HG03108 (cell line): Measurements from ENCODE around the gene VGLL3.
"Not testable (repeated sequence)": the region's sequence is repeated elsewhere in the genome, so short reads cannot be mapped to it uniquely, and the experiment has no call there.

Experiments used
- ATAC-seq: cut with Tn5 transposase; IDR thresholded peaks from one replicate; pipeline ENCODE4 v1.9.1; 2021; ENCODE audit warnings: moderate library complexity; ENCODE audit not compliant: unreplicated experiment

The VGLL3 gene, protein sequence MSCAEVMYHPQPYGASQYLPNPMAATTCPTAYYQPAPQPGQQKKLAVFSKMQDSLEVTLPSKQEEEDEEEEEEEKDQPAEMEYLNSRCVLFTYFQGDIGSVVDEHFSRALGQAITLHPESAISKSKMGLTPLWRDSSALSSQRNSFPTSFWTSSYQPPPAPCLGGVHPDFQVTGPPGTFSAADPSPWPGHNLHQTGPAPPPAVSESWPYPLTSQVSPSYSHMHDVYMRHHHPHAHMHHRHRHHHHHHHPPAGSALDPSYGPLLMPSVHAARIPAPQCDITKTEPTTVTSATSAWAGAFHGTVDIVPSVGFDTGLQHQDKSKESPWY

GRCh38 chr3:86990734-86991481 is at the start of gene VGLL3:
TSS of gene VGLL3 (minus strand) at chr3:86991149. CDS start at chr3:86990743, 406 bp downstream.
- ATAC-seq, result no peak

GRCh38 chr3:87037652-87038051 is 46.7 kb upstream of the VGLL3 start:
- ATAC-seq, result no peak

GRCh38 chr3:87036671-87037070 is 45.7 kb upstream of the VGLL3 start:
- ATAC-seq, result no peak

- no peak for ATAC-seq
These were observed 44.4 kb upstream of the VGLL3 start for GRCh38 chr3:87035339-87035738.

DNA sequence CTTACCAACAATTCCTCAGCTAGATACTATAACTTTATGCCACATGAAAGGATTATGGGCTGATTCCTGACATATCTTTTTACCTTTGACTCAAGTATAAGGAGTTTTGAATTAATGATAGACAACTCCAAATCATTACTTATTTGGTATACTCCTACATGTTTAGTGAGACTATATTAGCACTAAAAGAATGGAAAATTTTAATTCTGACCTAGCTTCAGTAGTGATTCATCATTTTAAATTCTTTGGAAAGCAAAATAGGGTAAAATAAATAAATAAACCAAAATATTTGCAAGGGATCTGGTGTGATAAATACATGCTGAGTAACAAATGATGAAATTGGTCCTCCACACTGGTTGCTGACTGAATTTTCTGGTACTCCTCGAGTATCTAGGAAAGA is 42.3 kb upstream of the VGLL3 start:
- ATAC-seq, result no peak

DNA sequence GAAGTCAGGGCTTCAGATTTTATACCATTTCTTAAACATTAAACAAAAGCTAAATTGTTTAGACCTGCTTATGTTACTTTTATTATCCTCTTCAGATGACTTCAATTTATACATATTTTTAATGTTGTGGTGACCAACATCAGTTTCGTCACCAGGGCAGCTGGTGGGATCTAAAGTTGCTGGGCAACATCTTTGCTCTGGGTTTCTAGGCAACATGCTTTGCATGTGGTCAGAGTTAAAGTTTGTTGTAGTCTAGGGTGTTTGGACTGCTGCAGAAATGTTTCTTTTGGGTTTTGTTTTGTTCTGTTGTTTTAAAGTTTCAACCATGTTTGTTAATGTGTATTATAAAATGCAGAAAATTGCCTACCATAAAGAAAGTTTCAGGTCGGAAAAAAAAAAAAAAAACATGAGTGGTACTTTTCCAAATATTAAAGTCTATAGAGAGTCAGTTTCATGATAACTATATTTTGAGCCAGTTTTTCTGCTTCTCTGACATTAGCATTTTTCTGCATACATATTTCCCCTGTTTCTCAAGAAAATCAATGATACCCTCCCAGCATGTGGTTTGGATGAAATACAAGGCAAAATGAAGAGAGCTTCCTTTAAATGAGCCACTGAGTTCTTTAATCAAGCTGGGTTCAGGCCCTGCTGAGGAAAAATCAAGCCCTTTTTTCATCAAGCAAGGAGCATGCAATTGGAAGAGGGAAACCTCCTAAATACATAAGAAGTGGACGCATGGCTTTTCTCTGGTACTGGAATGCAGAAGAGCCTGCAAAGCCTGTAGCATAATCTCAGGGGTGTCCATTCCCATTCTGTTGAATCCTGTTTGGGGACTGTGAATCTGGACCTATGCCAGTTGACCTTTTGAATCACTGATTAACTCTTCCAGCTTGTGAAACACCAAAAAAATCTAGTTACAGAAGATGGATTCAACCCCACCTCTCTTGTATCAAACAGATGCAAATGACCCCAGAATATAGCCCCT is 35.0 kb upstream of the VGLL3 start:
- no peak for ATAC-seq

GRCh38 chr3:87017370-87017769 is 26.4 kb upstream of the VGLL3 start:
- ATAC-seq, result not testable (repeated sequence)

GRCh38 chr3:87009271-87009670 is 18.3 kb upstream of the VGLL3 start:
- no peak for ATAC-seq

DNA sequence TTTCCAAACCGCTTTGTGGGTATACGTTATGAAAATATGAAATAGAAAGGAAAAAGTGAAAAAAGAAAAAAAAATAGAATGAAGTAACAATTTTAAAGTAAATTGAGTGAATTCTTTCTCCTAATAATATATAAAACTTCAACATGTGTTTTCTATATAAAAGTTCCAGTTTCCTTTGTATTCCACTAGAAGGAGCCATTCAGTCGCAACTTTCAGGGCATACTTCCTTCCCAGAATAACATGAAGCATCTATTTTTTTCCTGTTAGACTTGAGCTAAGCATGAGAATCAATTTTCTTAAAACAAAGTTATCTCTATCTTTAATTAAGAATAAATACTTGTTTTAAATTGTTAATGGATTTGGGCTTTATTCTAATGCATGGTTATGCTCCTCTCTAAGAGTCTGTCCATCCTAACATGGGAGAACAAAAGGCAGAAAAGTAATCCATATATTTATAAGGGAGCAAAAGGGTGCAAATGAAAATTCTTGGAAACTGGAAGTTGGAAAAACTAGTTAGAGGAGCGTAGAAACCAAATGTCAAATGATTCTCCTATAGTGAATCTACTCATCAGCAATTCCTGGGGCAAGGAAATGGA is 16.0 kb upstream of the VGLL3 start:
- ATAC-seq, result no peak

DNA sequence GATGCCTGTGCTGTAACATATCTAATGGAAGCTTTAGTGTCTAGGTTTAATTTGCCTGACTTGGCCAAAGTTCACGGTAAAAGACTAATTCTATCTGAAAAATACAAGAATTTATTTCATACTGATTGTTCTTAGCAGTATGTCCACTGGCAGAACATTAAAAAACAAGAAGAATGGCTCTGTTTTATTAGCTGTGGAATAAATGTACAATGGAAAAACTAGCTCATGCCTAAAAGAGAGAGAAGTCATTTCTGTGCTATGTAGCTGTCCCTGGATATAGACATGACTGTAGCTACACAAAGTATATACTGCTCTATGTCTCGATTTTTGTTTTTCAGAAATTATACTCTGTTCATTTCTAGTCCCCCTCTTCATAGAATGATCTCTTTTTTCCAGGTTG is 13.9 kb upstream of the VGLL3 start:
- ATAC-seq, result no peak

DNA sequence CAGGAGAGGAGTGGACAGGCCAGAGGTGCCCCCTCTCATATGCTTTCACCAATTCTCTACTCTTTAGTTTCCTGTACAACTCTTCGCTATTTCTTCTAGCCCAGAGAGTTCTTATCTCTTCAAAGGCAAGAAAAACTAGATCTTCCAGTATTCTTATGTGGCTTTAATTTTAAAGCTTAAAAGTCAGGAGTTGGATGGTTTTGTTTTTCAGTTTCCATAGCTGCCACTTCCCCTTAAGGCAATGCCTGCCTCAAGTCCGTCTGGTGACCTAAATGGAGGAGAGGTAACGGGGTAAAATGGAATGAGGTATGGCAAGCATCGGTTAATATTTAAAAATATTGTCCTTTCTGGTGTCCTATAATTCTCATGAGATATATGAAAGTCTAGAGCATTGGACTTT is 11.4 kb upstream of the VGLL3 start:
- no peak for ATAC-seq

DNA sequence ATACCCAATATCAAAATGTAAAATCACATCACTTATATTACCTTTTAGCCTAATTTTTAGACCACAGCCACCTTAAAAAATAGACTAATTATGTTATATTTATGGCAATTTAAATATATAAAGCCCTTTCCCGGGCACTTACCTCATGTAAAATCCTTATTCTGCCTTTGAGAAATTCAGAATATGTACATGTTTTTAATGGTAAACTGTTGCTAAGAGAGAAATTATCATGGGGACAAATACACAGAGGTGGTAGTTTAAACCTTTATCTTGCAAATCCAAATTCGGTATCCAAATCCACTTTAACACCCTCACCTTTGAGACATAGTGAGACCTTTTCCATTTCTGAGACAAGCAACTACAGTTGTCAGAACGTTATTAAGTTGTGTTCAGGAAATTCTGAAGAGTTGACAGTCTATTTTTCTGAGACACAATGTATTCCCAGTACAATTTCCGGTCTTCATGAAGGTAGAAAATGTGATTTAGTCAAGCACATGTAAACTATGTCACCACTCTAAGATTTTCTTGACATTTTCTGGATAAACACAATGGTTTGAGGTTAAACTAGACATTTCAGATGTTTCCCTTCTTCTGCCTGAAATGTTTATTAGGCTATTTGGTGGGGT is 10.6 kb upstream of the VGLL3 start:
- ATAC-seq, result no peak

GRCh38 chr3:87000940-87001339 is 10.0 kb upstream of the VGLL3 start:
- ATAC-seq, result no peak

- no peak for ATAC-seq
These were observed 7.6 kb upstream of the VGLL3 start for GRCh38 chr3:86998569-86998968.

DNA sequence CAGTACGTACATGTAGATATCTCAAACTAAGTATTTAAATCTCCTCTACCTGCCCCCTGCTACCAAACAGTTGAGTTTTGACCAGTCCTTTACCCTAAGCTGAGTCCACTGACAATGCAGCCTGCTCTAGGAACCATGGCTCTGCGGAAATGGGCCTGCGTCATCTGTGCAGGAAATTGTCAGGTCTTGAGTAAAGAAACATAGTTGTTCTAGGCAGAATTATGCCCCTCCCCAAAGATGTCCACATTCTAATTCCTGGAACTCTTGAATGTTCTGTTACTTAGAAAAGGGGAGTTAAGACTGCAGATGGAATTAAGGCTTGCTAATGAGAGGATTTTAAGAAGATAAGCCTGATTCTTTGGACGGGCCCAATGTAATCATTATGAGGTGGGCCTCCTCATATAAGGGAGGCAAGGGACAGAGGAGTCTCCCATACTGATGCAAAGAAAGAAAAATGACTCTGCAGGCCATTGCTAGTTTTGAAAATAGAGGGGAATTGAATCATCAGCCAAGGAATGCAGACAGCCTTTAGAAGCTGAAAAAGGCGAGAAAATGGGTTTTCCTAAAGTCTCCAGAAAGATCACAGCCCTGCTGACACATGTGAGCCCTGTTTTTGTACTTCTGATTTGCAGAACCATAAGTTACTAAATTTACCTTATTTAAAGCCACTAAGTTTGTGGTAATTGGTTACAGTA is 5.5 kb upstream of the VGLL3 start:
- ATAC-seq, result no peak

DNA sequence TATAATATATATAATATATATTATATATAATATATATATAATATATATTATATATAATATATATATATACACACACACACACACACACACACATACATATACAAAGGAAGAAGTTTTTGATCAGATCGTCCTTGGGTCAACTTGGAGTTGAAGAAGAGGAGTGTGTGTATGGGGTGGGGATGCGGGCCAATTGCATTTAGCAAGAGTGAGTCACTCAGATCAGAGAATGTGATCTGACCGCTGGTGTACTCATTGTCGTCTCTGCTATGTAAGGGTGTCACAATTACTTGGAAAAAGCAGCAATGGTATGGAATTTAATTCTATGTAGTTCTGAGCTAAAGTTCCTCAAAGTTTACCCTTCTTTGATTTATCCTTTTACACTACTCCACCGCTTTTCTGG is 4.6 kb upstream of the VGLL3 start:
- ATAC-seq, result no peak

DNA sequence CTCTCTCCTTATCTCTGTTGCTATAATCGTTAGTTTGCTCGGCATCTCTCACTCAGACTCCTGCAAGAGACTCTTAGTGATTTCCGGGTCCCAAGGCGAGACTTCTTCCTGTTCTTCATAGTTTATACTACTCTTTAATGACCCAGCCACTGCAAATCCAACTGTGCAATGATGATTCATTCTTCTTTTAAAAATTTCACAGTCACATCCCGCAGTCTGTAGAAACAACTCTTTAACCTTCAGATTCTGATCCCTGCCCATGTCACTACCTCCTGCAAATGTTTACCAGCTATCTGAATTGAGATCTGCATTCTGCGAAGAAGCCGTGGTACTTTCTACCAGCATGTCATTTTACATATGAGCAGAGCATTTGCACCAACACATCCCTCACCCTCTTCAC is 2.8 kb upstream of the VGLL3 start:
- no peak for ATAC-seq

- no peak for ATAC-seq
These were observed 989 bp upstream of the VGLL3 start for GRCh38 chr3:86991840-86992435.

GRCh38 chr3:86991482-86991815 is 500 bp upstream of the VGLL3 start:
- ATAC-seq, result no peak
